HG02678 (cell line): ENCODE data around the gene NTM.

Experiments used
- ATAC-seq: cut with Tn5 transposase; IDR thresholded peaks from one replicate; pipeline ENCODE4 v1.9.1; 2021; ENCODE audit warnings: mild to moderate bottlenecking, moderate library complexity; ENCODE audit not compliant: unreplicated experiment

The NTM gene

GRCh38 chr11:131924457-131925201 is 554.2 kb downstream of the NTM start:
- ATAC-seq, result no peak

GRCh38 chr11:131925829-131926228 is 555.4 kb downstream of the NTM start:
- no peak for ATAC-seq

- ATAC-seq, result no peak
Measured at GRCh38 chr11:131928992-131929391, 558.6 kb downstream of the NTM start.

GRCh38 chr11:131932584-131933325 is 562.3 kb downstream of the NTM start:
- no peak for ATAC-seq

- ATAC-seq, result no peak
Measured at GRCh38 chr11:131934006-131934405, 563.6 kb downstream of the NTM start.

- no peak for ATAC-seq
Measured at GRCh38 chr11:131938351-131938751, 567.9 kb downstream of the NTM start.

GRCh38 chr11:131940126-131940525 is 569.7 kb downstream of the NTM start:
- no peak for ATAC-seq

- no peak for ATAC-seq
Measured at GRCh38 chr11:131942878-131943277, 572.5 kb downstream of the NTM start.

GRCh38 chr11:131943295-131943694 is 572.9 kb downstream of the NTM start:
- ATAC-seq, result no peak

GRCh38 chr11:131944736-131945135 is 574.3 kb downstream of the NTM start:
- ATAC-seq, result no peak

- no peak for ATAC-seq
Measured at GRCh38 chr11:131945706-131946105, 575.3 kb downstream of the NTM start.

- ATAC-seq, result no peak
Measured at GRCh38 chr11:131947511-131947910, 577.1 kb downstream of the NTM start.

- ATAC-seq, result no peak
Measured at GRCh38 chr11:131951121-131951520, 580.7 kb downstream of the NTM start.

GRCh38 chr11:131954146-131954545 is 583.7 kb downstream of the NTM start:
- no peak for ATAC-seq

GRCh38 chr11:131955904-131956303 is 585.5 kb downstream of the NTM start:
- no peak for ATAC-seq

GRCh38 chr11:131957201-131957600 is 586.8 kb downstream of the NTM start:
- ATAC-seq, result no peak

GRCh38 chr11:131957875-131958274 is 587.5 kb downstream of the NTM start:
- no peak for ATAC-seq

GRCh38 chr11:131962818-131963217 is 592.4 kb downstream of the NTM start:
- no peak for ATAC-seq

GRCh38 chr11:131964698-131965483 is 594.5 kb downstream of the NTM start:
- no peak for ATAC-seq

GRCh38 chr11:131965504-131965903 is 595.1 kb downstream of the NTM start:
- ATAC-seq, result no peak

- no peak for ATAC-seq
Measured at GRCh38 chr11:131966667-131967066, 596.3 kb downstream of the NTM start.

GRCh38 chr11:131969261-131969660 is 598.8 kb downstream of the NTM start:
- no peak for ATAC-seq
